CD4-positive, CD25-positive, alpha-beta regulatory T cell (primary cell): ENCODE results near the gene PLXDC1. TPM values are rescaled to one million over a fixed set of nuclear protein-coding genes. Genes with fewer than 3 reads are reported as not detected.

Experiments
- ATAC-seq, 2 donors: fragments of 150-1000 bp; cut with Tn5 transposase; one replicate each; pipeline ENCODE4 v1.10.0; 2021; ENCODE audit warnings: low read depth in 2 of 2, moderate number of reproducible peaks in 2 of 2, moderate library complexity in 1 of 2
- DNase-seq, 3 donors: peaks; one replicate each; pipeline versions ENCODE4 v3.0.0 to v3.0.0-alpha.2; 2012 to 2022; ENCODE audit warnings: mixed read lengths in 1 of 3
- H3K27ac ChIP-seq: one replicate; pipeline ENCODE4 v1.7.0; 2013; ENCODE audit warnings: mild to moderate bottlenecking, low read length; ENCODE audit not compliant: insufficient read depth, poor library complexity, severe bottlenecking
- H3K27me3 ChIP-seq: one replicate; pipeline ENCODE4 v1.7.0; 2013; ENCODE audit warnings: low read length; ENCODE audit not compliant: control insufficient read depth, insufficient read depth
- H3K36me3 ChIP-seq: one replicate; pipeline ENCODE4 v1.7.0; 2013; ENCODE audit warnings: mild to moderate bottlenecking, low read length, moderate library complexity; ENCODE audit not compliant: control insufficient read depth, insufficient read depth
- H3K4me1 ChIP-seq: 2 replicates; pipeline ENCODE4 v1.7.0; 2013; ENCODE audit warnings: mild to moderate bottlenecking, low read length; ENCODE audit not compliant: insufficient read depth, control insufficient read depth, poor library complexity, severe bottlenecking
- H3K4me3 ChIP-seq: one replicate; pipeline ENCODE4 v1.7.0; 2013; ENCODE audit warnings: low read depth, mild to moderate bottlenecking, low read length, moderate library complexity
- H3K9me3 ChIP-seq, 2 experiments: 1 replicate in 1 of 2; 2 replicates in 1 of 2; pipeline ENCODE4 v1.7.0; 2013; ENCODE audit warnings: low read length in 2 of 2, mild to moderate bottlenecking in 1 of 2, moderate library complexity in 1 of 2; ENCODE audit not compliant: control insufficient read depth in 2 of 2
- H3K27ac Mint-ChIP-seq, 3 donors: one replicate each; pipeline ENCODE4 v1.8.0; 2020 to 2022; ENCODE audit warnings: mild to moderate bottlenecking in 3 of 3, mixed read lengths in 3 of 3, moderate library complexity in 2 of 3
- H3K27me3 Mint-ChIP-seq: one replicate; pipeline ENCODE4 v1.8.0; 2022; ENCODE audit warnings: mild to moderate bottlenecking, mixed read lengths
- H3K36me3 Mint-ChIP-seq: one replicate; pipeline ENCODE4 v1.8.0; 2020; ENCODE audit warnings: mixed read lengths
- H3K4me1 Mint-ChIP-seq, 4 donors: one replicate each; pipeline ENCODE4 v1.8.0; 2020 to 2022; ENCODE audit warnings: mixed read lengths in 4 of 4, mild to moderate bottlenecking in 1 of 4
- H3K4me3 Mint-ChIP-seq, 4 donors: one replicate each; pipeline ENCODE4 v1.8.0; 2020 to 2022; ENCODE audit warnings: mild to moderate bottlenecking in 4 of 4, mixed read lengths in 4 of 4, moderate library complexity in 3 of 4
- H3K9me3 Mint-ChIP-seq, 7 donors: one replicate each; pipeline ENCODE4 v1.8.0; 2020 to 2022; ENCODE audit warnings: mixed read lengths in 7 of 7, mild to moderate bottlenecking in 3 of 7, moderate library complexity in 2 of 7
- polyA plus RNA-seq, 4 donors: library from polyadenylated mRNA; unstranded; fragments of 300-500 nt; fragmentation: Illumina TruSeq; gene quantifications; one replicate each; pipeline ENCODE4 v1.2.3, GENCODE V29; 2021
- total RNA-seq: library from RNA; stranded (reverse); gene quantifications from one replicate; pipeline ENCODE4 v1.2.3, GENCODE V29; 2022

Gene PLXDC1
- total and polyA plus RNA-seq, 5 donors from 2014 or later, result 0.27 to 12.9 (median 1.7) TPM

DNA sequence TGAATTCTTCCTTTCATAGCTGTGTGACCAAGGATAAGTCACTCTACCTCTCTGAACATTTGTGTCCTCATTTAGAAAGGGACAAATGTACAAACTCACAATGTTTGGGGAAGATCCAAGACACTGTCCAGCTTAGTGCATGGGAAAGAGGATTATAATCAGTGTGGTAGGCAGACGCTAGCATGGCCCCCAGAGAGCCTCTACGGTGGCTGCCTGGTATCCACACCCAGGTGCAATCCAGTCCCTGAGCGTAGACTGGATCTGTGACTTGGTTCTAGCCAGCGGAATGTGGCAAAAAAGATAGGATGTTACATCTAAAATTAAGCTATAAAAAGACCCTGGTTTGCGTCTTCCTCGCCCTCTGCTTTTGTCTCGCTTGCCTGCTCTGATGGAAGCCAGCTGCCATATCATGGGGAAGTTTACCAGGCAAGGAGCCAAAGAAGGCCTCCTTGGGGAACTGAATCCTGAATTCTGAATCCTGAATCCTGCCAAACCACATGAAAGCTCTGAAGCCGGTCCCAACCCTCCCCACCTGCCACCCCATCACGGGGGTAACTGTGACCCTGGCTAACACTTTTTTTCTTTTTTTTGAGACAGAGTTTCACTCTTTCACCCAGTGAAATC, 51.7 kb downstream of the PLXDC1 start:
- Histone ChIP-seq H3K9me3 (no peaks in the 10 kb centered on the region), H3K4me1 (peaks cover 28% of the 10 kb centered on the region), H3K4me3 (no peak overlapping the region), H3K36me3 (no peaks in the 10 kb centered on the region), H3K27me3 (no peaks in the 10 kb centered on the region), H3K27ac (no peak overlapping the region)
- Mint-ChIP-seq H3K27ac (peak overlapping the region in 2 of 3 donors; percentile 20 to 83), H3K36me3 (no peaks in the 10 kb centered on the region), H3K27me3 (no peaks in the 10 kb centered on the region), H3K4me3 (peak overlapping the region in 1 of 4 donors; percentile 27), H3K9me3 (no peaks in the 10 kb centered on the region), H3K4me1 (peaks cover 8 to 64% (median 26%) of the 10 kb centered on the region in 4 donors)
- DNase-seq (no peak), ATAC-seq (no peak)

DNA sequence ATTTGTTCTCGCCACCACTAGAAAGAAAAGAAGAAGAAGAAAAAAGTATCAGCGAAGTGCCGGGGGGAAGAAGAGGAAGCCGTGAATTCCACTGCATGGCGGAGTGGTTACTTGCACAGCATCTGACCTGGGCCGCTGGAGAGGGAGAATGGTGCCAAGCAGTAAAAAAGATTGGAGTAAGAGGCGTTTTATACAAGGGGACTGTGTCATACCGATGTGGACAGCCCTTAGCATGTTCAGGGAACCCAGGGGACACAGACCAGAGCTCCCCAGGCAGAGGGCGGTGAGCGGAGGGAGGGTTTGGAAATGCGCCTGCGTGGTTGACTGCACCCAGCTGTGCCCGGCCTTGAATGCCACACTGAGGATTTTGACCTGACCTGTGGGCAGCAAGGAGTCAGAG, 52.8 kb downstream of the PLXDC1 start:
- Mint-ChIP-seq H3K4me3 (no peak overlapping the region), H3K9me3 (no peaks in the 10 kb centered on the region), H3K4me1 (peaks cover 14 to 76% (median 34%) of the 10 kb centered on the region in 4 donors), H3K27me3 (no peaks in the 10 kb centered on the region), H3K27ac (peak overlapping the region in 2 of 3 donors; percentile 39 to 81), H3K36me3 (no peaks in the 10 kb centered on the region)
- ATAC-seq (no peak), DNase-seq (no peak)
- Histone ChIP-seq H3K4me1 (peaks cover 40% of the 10 kb centered on the region), H3K9me3 (no peaks in the 10 kb centered on the region), H3K4me3 (no peak overlapping the region), H3K27me3 (no peaks in the 10 kb centered on the region), H3K27ac (no peak overlapping the region), H3K36me3 (no peaks in the 10 kb centered on the region)

DNA sequence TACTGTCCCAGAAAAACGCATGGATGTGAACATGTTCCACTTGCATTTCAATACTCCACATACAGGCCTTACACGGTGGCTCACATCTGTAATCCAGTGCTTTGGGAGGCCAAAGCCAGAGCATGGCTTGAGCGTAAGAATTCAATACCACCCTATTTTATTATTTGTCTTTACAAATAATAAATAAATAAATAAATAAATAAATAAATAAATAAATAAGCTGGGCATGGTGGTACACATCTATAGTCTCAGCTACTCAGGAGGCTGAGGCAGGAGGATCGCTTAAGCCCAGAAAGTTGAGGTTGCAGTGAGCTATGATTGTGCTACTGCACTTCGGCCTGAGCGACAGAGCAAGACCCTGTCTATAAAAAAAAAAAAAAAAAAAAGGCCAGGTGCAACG, 53.9 kb downstream of the PLXDC1 start:
- H3K4me1 ChIP-seq, result peaks cover 50% of the 10 kb centered on the region
- H3K36me3 ChIP-seq, result no peaks in the 10 kb centered on the region
- H3K4me3 ChIP-seq, result no peak overlapping the region
- DNase-seq, result no peak
- Mint-ChIP-seq H3K27me3 (no peaks in the 10 kb centered on the region), H3K9me3 (no peaks in the 10 kb centered on the region), H3K4me3 (peak overlapping the region in 3 of 4 donors; percentile 79 to 85 (median 84)), H3K4me1 (peaks cover 14 to 81% (median 39%) of the 10 kb centered on the region in 4 donors), H3K36me3 (no peaks in the 10 kb centered on the region), H3K27ac (peak overlapping the region; percentile 91 to 96 (median 92))
- no peak overlapping the region for H3K27ac ChIP-seq
- no peak for ATAC-seq
- H3K27me3 ChIP-seq, result no peaks in the 10 kb centered on the region
- no peaks in the 10 kb centered on the region for H3K9me3 ChIP-seq

DNA sequence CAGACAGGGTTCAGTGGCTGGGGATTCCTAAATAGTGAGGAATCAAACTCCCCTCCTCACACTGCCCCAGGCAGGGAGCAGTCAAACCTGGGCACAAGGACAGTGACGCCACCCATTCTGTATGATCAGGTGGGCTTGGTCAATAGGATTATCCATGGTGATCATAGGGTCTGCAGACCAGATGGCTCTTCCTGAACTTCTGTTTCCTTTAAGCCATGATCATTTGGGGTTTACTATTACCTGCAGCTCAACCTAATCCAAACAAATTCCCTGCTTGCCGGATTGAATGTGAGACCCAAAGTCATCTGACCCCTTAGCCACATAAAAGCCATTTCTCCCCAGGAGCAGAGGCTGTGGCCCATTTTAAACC, 54.3 kb downstream of the PLXDC1 start:
- H3K4me3 ChIP-seq, result peak overlapping the region; percentile 75
- peaks cover 54% of the 10 kb centered on the region for H3K4me1 ChIP-seq
- H3K4me1 Mint-ChIP-seq, result peaks cover 18 to 81% (median 43%) of the 10 kb centered on the region in 4 donors
- no peaks in the 10 kb centered on the region for H3K36me3 Mint-ChIP-seq
- ATAC-seq (no peak), DNase-seq (no peak)
- H3K27ac ChIP-seq, result peak overlapping the region; percentile 55
- H3K9me3 ChIP-seq, result no peaks in the 10 kb centered on the region
- H3K27ac Mint-ChIP-seq, result peak overlapping the region; percentile 91 to 96 (median 92)
- no peaks in the 10 kb centered on the region for H3K36me3 ChIP-seq
- H3K9me3 Mint-ChIP-seq, result no peaks in the 10 kb centered on the region
- no peaks in the 10 kb centered on the region for H3K27me3 ChIP-seq
- no peaks in the 10 kb centered on the region for H3K27me3 Mint-ChIP-seq
- H3K4me3 Mint-ChIP-seq, result peak overlapping the region in 3 of 4 donors; percentile 79 to 85 (median 84)

DNA sequence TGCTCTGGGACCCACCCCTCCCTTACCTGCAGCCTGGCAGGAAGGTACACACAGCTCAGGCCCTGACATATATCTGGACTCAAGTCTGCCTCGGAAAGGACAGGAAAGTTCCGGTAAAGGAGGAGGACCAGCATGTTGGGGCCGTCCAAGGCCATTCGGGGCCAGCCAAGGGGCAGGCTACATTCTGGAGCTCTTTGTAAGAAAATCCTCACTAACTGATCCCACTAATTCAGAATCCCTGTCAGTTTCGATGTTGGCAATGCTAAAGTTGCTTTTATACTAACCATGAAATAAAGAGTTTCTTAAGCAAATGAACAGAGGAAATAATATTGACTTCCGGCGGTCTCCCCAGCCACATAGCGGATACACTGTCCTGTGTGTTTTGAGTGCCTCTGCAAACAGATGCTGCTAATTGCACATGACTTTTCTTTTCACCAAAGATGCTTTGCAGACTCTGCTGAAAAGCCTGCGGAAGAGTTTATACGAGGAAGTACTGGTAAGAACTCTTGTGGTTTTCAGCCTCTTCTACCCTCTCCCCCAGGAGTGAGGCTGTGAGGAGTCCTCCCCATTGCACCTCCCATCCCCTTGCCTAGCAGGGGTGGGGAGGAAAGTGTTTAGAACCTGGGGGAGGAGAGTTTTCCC, 54.8 kb downstream of the PLXDC1 start:
- H3K4me3 Mint-ChIP-seq, result peak overlapping the region; percentile 79 to 85 (median 82)
- H3K9me3 Mint-ChIP-seq, result no peaks in the 10 kb centered on the region
- peak overlapping the region; percentile 91 to 96 (median 92) for H3K27ac Mint-ChIP-seq
- Histone ChIP-seq H3K4me3 (peak overlapping the region; percentile 75), H3K27ac (peak overlapping the region; percentile 69), H3K4me1 (peaks cover 60% of the 10 kb centered on the region), H3K27me3 (no peaks in the 10 kb centered on the region), H3K9me3 (no peaks in the 10 kb centered on the region), H3K36me3 (no peaks in the 10 kb centered on the region)
- H3K36me3 Mint-ChIP-seq, result no peaks in the 10 kb centered on the region
- H3K4me1 Mint-ChIP-seq, result peaks cover 20 to 83% (median 45%) of the 10 kb centered on the region in 4 donors
- H3K27me3 Mint-ChIP-seq, result no peaks in the 10 kb centered on the region
- DNase-seq, result peak; percentile 6 to 86 (median 66)
- peak; percentile 62 to 71 for ATAC-seq

DNA sequence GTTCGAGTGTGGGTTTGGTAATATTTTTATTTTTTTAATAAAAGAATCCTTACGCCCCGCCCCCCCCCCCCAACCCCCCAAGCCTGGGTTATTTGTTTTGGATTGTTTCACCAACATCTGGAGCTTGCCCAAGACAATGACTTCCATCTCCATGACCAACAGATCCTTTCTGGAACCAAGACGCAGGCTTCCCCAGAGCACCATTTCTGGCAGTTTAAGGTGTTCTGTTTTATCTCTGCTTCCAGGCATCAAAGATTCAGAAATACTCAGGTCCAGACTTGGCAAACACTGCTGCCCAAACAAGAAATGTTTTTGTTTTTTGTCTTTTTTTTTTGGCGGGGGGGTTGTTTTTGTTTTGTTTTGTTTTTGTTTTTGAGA, 56.1 kb downstream of the PLXDC1 start:
- H3K4me3 ChIP-seq, result no peak overlapping the region
- peak overlapping the region; percentile 58 for H3K27ac ChIP-seq
- no peak for ATAC-seq
- peaks cover 20 to 86% (median 47%) of the 10 kb centered on the region in 4 donors for H3K4me1 Mint-ChIP-seq
- H3K4me3 Mint-ChIP-seq, result peak overlapping the region in 2 of 4 donors; percentile 14 to 84
- H3K36me3 Mint-ChIP-seq, result no peaks in the 10 kb centered on the region
- H3K27me3 ChIP-seq, result no peaks in the 10 kb centered on the region
- H3K9me3 ChIP-seq, result no peaks in the 10 kb centered on the region
- H3K27me3 Mint-ChIP-seq, result no peaks in the 10 kb centered on the region
- H3K27ac Mint-ChIP-seq, result peak overlapping the region; percentile 29 to 96 (median 95)
- no peaks in the 10 kb centered on the region for H3K36me3 ChIP-seq
- H3K9me3 Mint-ChIP-seq, result no peaks in the 10 kb centered on the region
- H3K4me1 ChIP-seq, result peaks cover 73% of the 10 kb centered on the region
- no peak for DNase-seq

DNA sequence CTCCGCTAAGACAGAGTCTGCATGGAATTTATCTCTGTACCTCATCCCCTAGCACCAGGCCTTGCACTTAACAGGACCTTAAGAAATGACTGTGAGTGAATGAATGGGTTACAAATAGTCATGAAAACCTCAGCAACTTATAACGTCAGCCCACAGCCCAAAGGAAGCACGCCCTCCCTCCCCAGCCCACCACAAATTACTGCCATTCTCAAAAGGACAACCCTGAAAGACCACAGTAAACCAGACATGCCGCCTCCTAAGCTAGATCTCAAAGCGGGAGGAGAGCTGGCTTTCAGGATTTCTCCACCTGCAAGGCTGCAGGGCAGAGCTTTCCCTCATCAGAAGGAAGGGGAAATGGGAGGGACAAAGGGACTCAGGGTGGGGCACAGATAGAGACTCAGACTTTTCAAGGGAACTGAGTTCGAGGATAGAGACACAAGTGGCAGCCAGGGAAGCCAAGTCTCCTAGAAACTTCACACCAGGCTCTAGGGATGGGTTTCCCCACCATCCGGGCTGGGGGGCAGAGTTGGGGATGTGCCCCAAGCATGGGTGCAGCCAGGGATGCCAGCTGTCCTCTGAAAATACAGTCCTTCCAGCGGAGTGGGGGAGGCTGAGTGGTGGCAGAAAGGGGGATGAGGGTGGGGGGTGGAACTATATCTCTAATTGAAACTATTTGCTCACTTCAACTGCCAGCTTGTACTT, 56.7 kb downstream of the PLXDC1 start:
- Histone ChIP-seq H3K36me3 (no peaks in the 10 kb centered on the region), H3K4me3 (peak overlapping the region; percentile 43), H3K27me3 (no peaks in the 10 kb centered on the region), H3K9me3 (no peaks in the 10 kb centered on the region), H3K27ac (peak overlapping the region; percentile 58), H3K4me1 (peaks cover 75% of the 10 kb centered on the region)
- DNase-seq (peak in 2 of 3 donors; percentile 28 to 59), ATAC-seq (peak; percentile 28 to 29)
- H3K4me3 Mint-ChIP-seq, result peak overlapping the region; percentile 75 to 84 (median 76)
- no peaks in the 10 kb centered on the region for H3K27me3 Mint-ChIP-seq
- H3K27ac Mint-ChIP-seq, result peak overlapping the region; percentile 86 to 96 (median 95)
- H3K36me3 Mint-ChIP-seq, result no peaks in the 10 kb centered on the region
- H3K4me1 Mint-ChIP-seq, result peaks cover 20 to 89% (median 47%) of the 10 kb centered on the region in 4 donors
- no peaks in the 10 kb centered on the region for H3K9me3 Mint-ChIP-seq
